Iris pigment epithelial cell (primary cell): ENCODE measurements around the gene NKD1.

ENCODE experiments used
- DNase-seq: peaks from one replicate; pipeline ENCODE4 v3.0.0-alpha.2; 2011; ENCODE audit warnings: low read depth

The NKD1 gene

DNA sequence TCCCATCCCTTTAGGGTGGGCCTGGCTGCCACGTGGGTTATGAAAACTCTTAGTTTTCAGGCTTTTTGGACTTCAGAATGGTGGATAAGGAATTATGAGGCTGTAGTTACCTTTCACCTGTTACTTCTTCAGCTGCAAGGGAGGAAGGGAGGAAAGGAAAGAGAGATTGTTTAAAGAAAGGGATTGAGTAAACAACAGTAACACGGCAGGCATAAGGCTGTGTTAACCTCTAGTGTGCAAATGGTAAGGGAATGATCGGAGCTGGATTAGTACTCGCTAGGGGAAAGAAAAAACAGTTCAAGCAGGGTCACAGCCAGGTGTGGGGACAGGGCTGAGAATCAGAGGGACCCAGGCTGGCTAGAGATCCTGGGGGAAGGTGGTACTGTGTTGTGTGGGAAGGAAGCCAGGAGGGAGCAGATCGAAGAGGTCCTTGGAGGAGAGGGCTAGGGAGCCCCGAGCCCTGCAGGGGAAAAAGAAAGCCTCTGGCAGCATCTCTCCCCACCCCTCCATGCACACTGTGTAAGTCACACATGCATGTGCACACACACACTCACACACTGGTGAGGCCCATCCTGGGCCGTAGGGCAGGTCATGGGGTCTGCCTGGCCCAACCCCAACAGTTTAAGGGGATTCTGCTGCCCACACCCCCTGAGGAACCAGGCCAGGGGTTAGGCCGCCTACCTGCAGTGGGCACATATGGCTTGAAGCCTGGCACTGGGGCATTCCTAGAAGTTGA, 83.2 kb downstream of the NKD1 start:
- DNase-seq = no peak

DNA sequence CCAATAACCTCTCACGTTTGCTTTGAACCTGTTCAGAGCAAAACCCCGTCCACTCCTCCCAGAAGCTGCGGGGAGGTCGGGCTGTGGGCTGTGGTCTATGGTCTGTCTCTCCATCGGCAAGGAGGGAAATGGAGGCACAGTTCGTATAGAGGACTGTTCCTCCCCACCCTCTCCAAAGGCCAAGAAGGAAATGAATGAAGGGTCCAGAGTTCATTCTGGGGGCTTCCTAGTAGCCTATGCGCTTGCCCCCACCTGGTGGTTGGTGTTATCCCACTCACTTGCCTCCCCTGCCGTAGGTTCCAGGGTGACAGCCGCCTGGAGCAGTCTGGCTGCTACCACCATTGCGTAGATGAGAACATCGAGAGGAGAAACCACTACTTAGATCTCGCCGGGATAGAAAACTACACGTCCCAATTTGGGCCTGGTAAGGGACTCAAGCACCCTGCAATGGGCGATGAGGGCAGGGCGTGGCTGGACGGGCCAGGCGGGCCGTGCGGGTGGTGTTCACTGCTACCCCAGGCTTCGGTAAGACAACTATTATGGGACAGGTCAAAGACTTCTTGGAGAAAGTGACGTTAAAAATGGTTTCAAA, 83.9 kb downstream of the NKD1 start:
- no peak for DNase-seq

DNA sequence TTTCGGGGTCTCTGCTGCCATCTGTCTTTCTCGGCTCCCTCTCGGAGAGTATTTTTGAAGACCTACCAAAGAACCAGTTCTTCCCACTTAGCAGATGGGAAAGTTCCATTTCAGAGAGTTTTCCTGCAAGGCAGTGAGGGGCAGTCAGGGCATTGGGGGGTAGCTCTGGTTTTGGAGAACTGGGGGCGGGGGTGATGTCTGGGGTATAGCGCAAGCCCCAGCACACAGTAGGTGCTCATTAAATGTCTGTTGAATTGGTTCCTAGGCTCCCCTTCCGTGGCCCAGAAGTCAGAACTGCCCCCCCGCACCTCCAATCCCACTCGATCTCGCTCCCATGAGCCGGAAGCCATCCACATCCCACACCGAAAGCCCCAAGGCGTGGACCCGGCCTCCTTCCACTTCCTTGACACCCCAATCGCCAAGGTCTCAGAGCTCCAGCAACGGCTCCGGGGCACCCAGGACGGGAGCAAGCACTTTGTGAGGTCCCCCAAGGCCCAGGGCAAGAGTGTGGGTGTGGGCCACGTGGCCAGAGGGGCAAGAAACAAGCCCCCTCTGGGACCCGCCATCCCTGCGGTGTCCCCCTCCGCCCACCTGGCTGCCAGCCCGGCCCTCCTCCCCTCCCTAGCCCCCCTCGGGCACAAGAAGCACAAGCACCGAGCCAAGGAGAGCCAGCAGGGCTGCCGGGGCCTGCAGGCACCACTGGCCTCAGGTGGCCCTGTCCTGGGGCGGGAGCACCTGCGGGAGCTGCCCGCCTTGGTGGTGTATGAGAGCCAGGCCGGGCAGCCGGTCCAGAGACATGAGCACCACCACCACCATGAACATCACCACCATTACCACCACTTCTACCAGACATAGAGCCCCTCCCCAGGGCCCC, 85.0 kb downstream of the NKD1 start:
- DNase-seq = no peak

- no peak for DNase-seq
These were observed 85.9 kb downstream of the NKD1 start for GRCh38 chr16:50634090-50634489.

DNA sequence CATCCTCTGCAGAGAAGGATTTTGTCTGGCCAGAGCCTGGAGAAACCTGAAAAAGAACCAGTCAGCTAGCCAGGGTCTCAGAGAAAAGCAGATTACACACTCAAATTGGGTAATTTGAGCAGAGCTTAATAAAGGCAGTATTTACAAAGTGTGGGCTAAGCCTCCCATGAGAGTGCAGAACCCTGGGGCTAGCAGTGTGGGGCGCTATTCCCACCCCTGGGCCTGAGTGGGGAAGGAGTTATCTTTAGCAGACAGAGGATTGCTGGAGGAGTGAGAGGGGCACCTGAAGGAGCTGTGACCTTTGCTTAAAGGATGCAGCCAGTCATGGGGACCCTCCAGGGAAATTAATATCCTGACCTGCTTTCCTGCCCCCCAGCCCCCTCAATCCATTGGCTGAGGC, 86.8 kb downstream of the NKD1 start:
- no peak for DNase-seq

GRCh38 chr16:50635505-50636392, 87.6 kb downstream of the NKD1 start:
- no peak for DNase-seq

DNA sequence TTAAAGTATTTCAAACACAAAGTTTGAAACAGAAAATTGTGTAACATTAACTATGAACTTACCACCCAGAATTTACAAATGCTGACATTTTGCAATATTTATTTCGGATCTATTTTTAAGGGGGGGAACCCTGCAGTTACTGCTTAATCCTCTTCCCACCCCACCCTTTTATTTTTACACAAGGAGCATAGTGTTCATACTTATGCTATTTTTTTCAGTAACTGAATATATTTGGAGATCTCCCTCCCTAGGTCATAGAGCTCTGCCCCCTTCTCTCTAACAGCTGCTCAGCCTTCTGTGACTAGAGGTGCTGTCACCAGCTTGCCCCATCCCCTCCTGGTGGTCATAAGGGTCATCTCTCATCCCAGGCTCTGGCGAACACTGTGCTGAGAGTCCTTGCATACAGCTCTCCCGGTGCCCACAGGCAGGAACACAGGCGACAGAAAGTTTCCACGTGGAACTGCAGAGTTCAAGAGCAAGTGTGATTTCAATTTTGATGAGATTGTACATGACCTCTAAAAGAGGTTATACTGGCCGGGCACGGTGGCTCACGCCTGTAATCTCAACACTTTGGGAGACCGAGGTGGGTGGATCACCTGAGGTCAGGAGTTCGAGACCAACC, 88.7 kb downstream of the NKD1 start:
- DNase-seq = no peak

DNA sequence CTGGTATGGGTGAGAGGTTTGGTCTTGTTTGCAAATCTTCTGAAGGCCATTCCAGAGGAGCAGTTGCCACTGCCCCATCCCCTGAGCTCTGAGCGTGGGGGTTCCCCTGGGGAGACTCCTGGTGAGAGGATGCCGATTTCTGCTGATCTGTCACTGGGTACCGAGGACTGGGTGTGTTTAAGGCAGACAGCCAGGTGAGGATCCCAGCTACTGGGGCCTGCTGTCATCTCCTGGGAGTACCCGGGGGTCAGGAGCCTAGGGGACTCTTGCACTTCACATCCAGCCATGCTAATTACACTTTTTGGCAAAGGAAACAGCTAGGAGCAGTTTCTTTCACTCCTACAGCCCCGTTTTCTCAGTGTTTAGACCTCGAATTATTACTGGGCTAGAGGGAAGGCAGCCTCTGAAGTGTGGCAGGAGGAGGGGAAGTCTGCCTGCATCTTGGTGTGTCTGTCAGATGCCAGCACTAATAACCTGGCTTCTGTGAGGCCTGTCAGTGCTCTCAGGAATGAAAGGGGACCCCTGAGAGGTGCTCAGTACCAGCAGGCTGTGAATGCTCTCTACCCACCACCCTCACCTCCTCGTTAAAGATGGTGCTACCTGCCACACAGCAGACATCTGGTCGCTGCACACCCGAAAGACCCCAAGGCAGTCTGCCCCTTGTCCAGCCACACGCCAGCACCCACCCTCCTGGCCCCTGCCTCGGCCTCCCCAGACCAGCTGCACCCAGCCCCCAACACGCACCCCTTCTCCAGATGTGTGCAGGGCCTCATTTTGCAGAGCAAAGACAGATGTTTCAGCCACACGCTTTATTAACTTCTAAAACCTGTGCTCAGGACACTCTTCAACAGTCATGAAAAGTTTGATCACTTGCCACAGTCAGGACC, 89.8 kb downstream of the NKD1 start:
- no peak for DNase-seq

DNA sequence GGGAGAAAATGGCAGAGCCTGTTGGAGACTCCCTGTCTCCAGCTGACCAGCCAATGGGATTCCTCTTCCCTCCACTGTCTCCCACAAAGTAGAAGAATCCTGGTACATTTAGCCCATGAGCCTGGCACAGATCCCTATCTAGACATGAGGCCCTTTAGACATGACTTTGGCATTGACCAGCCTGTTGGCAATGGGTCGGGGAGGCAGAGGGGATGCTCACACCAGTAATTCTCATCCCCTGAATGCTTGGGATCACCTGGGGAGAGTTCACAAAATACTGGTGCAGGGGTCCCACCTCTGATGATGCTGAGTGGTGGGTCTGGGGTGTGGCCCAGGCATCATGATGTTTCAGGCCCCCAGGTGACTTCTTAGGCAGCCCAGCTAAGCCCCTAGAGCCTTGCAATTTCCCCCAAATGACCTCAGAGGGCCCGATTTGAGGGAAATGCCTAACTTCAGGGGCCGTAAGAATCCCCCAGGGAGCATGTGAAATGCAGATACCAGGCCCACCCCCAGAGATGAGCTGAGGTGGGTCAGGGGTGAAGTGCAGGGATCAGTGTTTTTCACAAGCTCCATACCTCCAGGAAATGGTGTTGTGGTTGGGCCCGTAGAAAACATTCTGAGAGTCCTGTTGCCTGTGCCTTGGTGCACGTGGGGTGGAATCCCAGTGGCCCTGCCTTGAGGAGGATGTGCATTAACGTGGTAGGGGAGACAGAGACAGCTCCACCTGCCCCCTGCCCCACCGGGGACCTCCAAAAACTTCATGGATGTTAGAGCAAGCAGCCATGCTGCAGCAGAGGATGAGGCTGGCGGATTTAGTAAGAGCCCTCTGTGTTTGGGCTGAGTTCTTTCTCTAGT, 90.8 kb downstream of the NKD1 start:
- no peak for DNase-seq

DNA sequence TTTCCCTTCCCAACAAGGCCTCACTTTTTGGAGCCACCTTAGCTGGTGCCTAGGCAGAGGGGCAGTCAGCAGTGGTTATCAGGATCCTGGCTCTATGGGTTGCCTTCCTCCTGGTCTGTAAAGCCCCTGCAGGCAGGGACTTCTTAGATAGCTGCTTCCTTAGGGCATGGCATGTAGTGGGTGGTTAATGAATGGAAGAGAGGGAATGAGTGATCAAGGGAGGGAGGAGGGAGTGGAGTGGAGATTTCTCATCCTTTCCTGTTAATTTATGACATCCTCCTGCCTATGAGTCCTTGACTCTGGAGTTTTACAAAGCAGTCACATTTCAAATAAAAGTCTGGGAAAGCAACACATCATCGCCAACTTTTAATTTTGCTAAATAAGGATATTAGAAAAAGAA, 92.2 kb downstream of the NKD1 start:
- no peak for DNase-seq

- no peak for DNase-seq
These were observed 93.0 kb downstream of the NKD1 start for GRCh38 chr16:50640919-50641817.

- DNase-seq = no peak
These were observed 93.6 kb downstream of the NKD1 start for GRCh38 chr16:50641818-50642187.

GRCh38 chr16:50642349-50642748, 94.2 kb downstream of the NKD1 start:
- DNase-seq = no peak

- DNase-seq = no peak
These were observed 95.0 kb downstream of the NKD1 start for GRCh38 chr16:50643192-50643591.

- DNase-seq = no peak
These were observed 96.0 kb downstream of the NKD1 start for GRCh38 chr16:50644245-50644644.

DNA sequence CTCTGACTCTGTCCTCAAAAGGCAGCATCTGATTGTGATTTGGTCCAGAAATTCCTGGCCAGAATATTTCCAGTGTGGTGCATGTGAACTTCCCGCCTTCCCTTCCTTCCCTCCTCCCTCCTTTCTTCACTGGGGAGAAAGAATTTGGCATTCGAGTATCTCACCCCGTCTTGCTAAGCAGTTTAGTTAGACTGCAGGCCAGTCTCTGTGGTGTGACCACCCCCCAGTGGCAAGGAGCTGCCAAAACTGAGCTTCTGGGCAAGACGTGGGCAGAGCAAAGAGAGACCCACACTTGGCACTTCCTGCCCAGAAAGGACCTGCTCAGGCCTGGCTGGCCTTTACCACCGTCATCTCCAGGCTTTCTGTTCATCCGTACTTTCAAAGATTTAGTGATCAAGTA, 96.5 kb downstream of the NKD1 start:
- peak; percentile 29 for DNase-seq

DNA sequence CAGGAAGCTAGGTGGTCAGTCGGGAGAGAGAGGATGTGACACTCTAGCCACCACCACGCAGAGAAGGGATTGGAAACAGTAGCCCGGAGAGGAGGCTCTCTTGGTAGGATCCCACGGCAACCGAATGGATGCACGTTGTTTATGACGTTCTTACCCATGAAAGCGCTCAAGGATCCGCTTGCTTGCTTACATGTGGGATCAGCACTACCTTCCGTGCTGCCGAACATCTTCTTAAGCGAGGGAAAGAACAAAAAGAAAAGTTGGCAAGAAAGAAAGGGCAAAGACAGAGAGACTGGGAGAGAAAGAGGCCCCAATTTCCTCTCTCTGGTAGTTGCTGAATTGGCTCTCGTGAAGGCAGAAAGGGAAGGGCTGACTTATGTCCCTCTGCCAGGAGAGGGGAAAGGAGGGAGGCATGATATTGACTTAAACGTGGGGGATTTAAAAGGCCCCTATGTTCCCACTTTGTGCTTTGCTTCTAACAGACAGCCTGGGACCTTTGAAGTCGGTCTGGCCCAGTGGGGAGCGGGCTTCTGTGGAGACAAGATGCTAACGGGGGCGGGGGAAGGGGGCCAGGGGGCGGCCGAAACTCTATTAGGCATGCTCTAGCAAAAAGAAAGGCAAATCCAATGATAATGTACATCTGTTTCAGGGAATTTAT, 97.5 kb downstream of the NKD1 start:
- DNase-seq = no peak

- DNase-seq = no peak
These were observed 98.1 kb downstream of the NKD1 start for GRCh38 chr16:50646345-50646744.
